H1 (cell line): ENCODE results near the gene ERCC6. TPM values are rescaled to one million over a fixed set of nuclear protein-coding genes. Genes with fewer than 3 reads are reported as not detected.

Source experiments
- BACH1 ChIP-seq: IDR thresholded peaks from 2 replicates; pipeline ENCODE4 v1.6.1; 2012; ENCODE audit warnings: low read length, improper control_type of control experiment
- CREB1 ChIP-seq: IDR thresholded peaks from 2 replicates; pipeline ENCODE4 v1.6.1; 2012; ENCODE audit warnings: inconsistent platforms
- FOSL1 ChIP-seq: IDR thresholded peaks from 2 replicates; pipeline ENCODE4 v1.6.1; 2011; ENCODE audit warnings: mild to moderate bottlenecking, low read depth, low read length, moderate library complexity; ENCODE audit not compliant: insufficient read depth
- HDAC6 ChIP-seq: IDR thresholded peaks from one replicate; pipeline ENCODE4 v1.7.1; 2012; ENCODE audit warnings: low read depth, mild to moderate bottlenecking, inconsistent platforms, low read length, moderate library complexity
- NRF1 ChIP-seq: IDR thresholded peaks from 2 replicates; pipeline ENCODE4 v1.6.1; 2011; ENCODE audit warnings: mild to moderate bottlenecking, low read depth, low read length, improper control_type of control experiment
- RBBP5 ChIP-seq: IDR thresholded peaks from 2 replicates; pipeline ENCODE4 v1.7.1; 2012; ENCODE audit warnings: low read depth, mild to moderate bottlenecking, inconsistent platforms, low read length, moderate library complexity, borderline replicate concordance
- RXRA ChIP-seq: IDR thresholded peaks from 2 replicates; pipeline ENCODE4 v1.6.1; 2011; ENCODE audit warnings: low read depth, mild to moderate bottlenecking, low read length, moderate library complexity; ENCODE audit not compliant: insufficient read depth
- SAP30 ChIP-seq: fragments of 300-600 bp; sonication (generic); IDR thresholded peaks from 2 replicates; pipeline ENCODE4 v1.7.1; 2012; ENCODE audit warnings: low read length, moderate library complexity, mild to moderate bottlenecking, inconsistent platforms; ENCODE audit not compliant: insufficient read depth, insufficient replicate concordance
- YY1 ChIP-seq: IDR thresholded peaks from 2 replicates; pipeline ENCODE4 v1.6.1; 2011; ENCODE audit warnings: low read depth, mild to moderate bottlenecking, low read length
- polyA plus RNA-seq, 7 experiments: library from polyadenylated mRNA; depleted of rRNA in 3 of 7; stranded (reverse) in 5 of 7; unstranded in 2 of 7; fragments of >200 nt in 5 of 7; fragments of 200-250 nt in 2 of 7; gene quantifications; 1 replicate in 5 of 7; 2 replicates in 1 of 7; 4 replicates in 1 of 7; pipeline versions ENCODE4 v1.2.1 to v1.2.3, GENCODE V29; 2011 to 2013; ENCODE audit warnings: missing spikeins in 2 of 7, mixed read lengths in 2 of 7
- total RNA-seq: library from RNA; stranded (reverse); fragmentation: NEBNext Ultra II Directional; extraction: Animal tissue kit (Norgen Biotek cat#: 25700); gene quantifications from 2 replicates; pipeline ENCODE4 v1.2.1, GENCODE V29; 2021
- TF ChIP-seq, protein P1 (sequence below): fragments of 300-600 bp; sonication (generic); IDR thresholded peaks from 2 replicates; pipeline ENCODE4 v1.7.1; 2012; ENCODE audit warnings: low read length, moderate library complexity, mild to moderate bottlenecking, inconsistent platforms; ENCODE audit not compliant: insufficient replicate concordance

The ERCC6 gene
- total and polyA plus RNA-seq, 2 of the 8 experiments (the other 6 are each of a cell fraction or from before 2014, with no cell fraction given) = 4.1 to 11.9 TPM

DNA sequence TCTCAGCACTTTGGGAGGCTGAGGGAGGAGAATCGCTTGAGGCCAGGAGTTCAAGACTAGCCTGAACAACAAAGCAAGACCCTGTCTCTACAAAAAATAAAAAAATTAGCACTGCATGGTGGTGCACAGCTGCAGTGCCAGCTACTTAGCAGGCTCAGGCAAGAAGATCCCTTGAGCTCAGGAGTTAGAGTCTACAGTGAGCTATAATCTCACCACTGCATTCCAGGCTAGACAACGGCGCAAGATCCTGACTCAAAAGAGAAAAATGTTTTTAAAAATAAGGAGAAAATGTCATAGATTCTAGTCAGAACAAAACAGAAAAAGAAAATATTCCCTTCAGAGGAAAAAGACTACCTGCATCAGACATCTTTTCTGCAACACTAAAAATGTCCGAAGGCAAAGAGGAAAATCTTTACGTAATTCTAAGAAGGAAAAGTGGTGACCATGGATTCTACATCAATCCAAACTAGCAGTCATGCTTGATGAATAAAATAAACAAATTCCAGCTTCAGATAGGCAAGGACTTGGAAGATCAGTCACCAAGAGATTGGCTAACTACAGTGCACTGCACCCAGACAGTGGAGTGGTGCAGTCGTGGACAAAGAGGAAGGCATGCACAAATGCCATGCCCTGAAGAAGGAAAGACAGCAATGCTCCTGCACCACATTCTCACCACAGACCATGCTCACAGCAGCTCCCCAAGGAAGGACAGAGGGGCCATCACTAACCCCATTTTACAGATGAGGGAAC, 54.3 kb downstream of the ERCC6 start (continued):
- TF ChIP-seq, protein P1, sequence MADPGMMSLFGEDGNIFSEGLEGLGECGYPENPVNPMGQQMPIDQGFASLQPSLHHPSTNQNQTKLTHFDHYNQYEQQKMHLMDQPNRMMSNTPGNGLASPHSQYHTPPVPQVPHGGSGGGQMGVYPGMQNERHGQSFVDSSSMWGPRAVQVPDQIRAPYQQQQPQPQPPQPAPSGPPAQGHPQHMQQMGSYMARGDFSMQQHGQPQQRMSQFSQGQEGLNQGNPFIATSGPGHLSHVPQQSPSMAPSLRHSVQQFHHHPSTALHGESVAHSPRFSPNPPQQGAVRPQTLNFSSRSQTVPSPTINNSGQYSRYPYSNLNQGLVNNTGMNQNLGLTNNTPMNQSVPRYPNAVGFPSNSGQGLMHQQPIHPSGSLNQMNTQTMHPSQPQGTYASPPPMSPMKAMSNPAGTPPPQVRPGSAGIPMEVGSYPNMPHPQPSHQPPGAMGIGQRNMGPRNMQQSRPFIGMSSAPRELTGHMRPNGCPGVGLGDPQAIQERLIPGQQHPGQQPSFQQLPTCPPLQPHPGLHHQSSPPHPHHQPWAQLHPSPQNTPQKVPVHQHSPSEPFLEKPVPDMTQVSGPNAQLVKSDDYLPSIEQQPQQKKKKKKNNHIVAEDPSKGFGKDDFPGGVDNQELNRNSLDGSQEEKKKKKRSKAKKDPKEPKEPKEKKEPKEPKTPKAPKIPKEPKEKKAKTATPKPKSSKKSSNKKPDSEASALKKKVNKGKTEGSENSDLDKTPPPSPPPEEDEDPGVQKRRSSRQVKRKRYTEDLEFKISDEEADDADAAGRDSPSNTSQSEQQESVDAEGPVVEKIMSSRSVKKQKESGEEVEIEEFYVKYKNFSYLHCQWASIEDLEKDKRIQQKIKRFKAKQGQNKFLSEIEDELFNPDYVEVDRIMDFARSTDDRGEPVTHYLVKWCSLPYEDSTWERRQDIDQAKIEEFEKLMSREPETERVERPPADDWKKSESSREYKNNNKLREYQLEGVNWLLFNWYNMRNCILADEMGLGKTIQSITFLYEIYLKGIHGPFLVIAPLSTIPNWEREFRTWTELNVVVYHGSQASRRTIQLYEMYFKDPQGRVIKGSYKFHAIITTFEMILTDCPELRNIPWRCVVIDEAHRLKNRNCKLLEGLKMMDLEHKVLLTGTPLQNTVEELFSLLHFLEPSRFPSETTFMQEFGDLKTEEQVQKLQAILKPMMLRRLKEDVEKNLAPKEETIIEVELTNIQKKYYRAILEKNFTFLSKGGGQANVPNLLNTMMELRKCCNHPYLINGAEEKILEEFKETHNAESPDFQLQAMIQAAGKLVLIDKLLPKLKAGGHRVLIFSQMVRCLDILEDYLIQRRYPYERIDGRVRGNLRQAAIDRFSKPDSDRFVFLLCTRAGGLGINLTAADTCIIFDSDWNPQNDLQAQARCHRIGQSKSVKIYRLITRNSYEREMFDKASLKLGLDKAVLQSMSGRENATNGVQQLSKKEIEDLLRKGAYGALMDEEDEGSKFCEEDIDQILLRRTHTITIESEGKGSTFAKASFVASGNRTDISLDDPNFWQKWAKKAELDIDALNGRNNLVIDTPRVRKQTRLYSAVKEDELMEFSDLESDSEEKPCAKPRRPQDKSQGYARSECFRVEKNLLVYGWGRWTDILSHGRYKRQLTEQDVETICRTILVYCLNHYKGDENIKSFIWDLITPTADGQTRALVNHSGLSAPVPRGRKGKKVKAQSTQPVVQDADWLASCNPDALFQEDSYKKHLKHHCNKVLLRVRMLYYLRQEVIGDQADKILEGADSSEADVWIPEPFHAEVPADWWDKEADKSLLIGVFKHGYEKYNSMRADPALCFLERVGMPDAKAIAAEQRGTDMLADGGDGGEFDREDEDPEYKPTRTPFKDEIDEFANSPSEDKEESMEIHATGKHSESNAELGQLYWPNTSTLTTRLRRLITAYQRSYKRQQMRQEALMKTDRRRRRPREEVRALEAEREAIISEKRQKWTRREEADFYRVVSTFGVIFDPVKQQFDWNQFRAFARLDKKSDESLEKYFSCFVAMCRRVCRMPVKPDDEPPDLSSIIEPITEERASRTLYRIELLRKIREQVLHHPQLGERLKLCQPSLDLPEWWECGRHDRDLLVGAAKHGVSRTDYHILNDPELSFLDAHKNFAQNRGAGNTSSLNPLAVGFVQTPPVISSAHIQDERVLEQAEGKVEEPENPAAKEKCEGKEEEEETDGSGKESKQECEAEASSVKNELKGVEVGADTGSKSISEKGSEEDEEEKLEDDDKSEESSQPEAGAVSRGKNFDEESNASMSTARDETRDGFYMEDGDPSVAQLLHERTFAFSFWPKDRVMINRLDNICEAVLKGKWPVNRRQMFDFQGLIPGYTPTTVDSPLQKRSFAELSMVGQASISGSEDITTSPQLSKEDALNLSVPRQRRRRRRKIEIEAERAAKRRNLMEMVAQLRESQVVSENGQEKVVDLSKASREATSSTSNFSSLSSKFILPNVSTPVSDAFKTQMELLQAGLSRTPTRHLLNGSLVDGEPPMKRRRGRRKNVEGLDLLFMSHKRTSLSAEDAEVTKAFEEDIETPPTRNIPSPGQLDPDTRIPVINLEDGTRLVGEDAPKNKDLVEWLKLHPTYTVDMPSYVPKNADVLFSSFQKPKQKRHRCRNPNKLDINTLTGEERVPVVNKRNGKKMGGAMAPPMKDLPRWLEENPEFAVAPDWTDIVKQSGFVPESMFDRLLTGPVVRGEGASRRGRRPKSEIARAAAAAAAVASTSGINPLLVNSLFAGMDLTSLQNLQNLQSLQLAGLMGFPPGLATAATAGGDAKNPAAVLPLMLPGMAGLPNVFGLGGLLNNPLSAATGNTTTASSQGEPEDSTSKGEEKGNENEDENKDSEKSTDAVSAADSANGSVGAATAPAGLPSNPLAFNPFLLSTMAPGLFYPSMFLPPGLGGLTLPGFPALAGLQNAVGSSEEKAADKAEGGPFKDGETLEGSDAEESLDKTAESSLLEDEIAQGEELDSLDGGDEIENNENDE = no peak
- TF ChIP-seq RBBP5 (no peak), CREB1 (no peak), YY1 (no peak), HDAC6 (no peak), BACH1 (no peak), NRF1 (no peak), FOSL1 (no peak), RXRA (no peak), SAP30 (no peak)
